Stimulated activated CD8-positive, alpha-beta memory T cell treated with anti-CD3 and anti-CD28 coated beads, Interleukin-4, amount 100 ng/mL, for 4 hours (primary cell): ENCODE results near the gene LZTFL1.

Source experiments
- DNase-seq, 2 donors: peaks; one replicate each; pipeline ENCODE4 v3.0.0-alpha.2; 2020; ENCODE audit warnings: low read depth in 2 of 2, low spot score in 1 of 2

The LZTFL1 gene

DNA sequence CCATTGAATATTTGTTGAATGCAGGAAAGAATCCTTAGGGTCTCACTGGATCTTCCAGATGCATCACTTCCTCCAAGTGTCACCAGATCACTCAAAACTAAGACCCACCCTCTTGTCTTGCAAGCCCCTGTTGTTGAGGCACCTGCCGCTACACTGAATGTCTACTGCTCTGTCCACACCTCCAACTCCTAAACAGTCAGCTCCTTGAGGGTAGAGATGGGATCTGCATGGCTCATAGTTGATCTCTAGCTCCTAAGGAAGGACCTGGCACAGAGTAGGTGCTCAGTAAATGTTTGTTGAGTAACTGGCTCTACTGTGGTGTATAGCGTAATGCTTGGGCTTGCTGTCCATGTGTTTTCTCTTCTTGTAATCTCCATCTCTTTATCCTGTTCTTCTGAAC, 54.4 kb downstream of the LZTFL1 start:
- no peak for DNase-seq

DNA sequence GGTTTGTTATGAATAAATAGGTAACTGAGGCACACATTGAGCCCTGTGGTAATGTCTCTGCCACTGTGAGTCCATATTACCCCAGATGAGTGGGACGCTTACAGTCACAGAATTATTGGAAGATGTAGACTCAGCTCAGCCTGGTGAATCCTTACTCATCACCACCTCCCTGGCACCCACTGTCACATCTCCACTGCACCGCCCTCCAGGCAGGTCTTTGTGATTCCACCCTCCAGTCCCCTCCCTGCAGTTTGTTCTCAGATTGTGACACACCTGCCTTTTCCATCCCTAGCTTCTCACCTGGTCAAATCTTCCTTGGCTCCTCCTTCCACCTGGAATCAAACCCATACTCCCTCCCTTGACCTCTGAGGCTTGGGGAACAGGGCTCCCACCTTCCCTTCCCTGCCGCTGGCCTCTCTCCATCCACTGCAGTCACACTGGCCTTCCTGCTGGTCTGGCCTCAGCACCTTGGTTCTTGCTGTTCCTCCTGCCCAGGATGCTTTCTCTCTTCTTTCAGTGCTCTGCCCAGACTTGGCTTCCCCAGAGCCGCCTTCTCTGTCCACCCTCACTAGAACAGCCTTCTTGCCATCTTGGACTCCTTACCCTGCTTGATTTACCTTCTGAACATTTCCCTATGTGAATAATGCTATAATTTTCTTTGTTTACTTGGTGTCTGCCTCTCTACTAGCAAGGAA, 55.0 kb downstream of the LZTFL1 start:
- DNase-seq: no peak

DNA sequence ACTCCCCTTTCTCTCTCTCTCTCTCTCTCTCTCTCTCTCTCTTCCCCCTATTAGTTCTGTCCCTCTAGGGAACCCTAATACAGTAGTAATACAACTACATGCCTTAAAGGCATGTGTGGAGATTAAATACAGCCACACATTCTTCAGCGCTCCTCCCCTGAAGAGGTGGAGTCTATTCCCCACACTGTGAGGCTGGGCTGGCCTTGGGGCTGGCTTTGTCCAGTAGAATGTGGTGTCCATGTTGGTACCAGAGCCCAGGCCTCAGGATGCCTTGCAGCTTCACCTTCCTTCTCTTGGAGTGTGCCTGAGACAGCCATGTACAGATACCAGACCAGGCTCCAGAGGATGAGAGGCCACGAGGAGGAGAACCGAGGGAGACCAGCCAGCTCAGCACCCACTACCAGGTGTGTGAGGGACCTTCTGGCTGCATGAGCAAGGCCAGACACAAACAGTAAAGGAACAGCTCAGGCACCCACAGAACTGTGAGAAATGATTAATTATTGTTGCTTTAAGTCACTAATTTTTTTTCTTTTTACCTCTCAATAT, 56.2 kb downstream of the LZTFL1 start:
- DNase-seq: no peak

DNA sequence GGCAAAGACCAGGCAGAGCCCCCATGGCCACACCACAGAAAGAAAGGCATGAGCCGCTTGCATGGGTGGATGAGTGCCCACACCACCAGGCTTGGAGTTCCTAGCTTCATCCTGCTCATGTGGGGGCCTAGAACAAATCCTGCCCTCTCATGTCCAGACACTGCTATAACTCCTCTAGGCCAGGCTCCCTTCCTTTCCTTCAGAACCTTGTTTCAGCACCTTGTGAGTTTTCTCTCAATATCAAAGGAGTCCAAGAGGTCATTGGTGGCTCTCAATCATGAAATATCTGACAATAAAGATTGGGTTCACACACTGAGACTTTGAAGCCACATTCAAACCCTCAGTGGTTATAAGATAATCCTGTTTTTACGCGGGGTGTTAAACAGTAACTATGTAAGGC, 58.3 kb downstream of the LZTFL1 start:
- no peak for DNase-seq

DNA sequence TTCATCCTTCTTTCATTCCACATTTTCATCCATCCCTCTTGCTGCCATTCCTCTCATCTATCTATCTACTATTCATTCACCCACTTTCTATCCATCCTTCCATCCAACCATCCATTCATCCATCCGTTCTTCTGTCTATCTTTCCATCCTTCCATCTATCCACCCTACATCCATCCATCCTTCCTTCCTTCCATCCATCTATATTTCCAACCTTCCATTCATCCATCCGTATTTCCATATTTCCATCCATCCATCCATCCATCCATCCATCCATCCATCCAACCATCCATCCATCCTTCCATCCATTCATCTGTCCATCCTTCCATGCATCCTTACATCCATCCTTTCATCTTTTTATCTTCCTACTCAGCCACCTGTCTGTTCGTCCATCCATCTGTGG, 59.5 kb downstream of the LZTFL1 start:
- no peak for DNase-seq

DNA sequence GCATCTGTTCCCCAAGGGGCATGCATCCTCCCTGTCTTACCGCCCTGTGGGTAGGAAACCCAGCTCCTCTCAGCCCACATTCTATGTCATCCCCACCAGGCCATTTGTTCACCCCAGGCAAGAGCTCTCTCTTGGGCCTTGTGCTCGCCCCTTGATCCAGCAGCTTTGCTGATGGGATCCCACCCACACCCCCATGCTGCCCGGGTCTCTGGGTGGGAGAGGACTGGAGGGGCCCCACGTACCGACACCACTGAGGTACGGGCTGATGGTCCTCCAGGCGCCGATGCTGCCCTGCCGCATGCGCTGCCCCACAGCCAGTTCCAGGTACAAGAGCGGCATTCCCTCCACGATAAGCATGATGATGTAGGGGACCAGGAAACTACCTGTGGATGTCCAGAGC, 60.1 kb downstream of the LZTFL1 start:
- no peak for DNase-seq

DNA sequence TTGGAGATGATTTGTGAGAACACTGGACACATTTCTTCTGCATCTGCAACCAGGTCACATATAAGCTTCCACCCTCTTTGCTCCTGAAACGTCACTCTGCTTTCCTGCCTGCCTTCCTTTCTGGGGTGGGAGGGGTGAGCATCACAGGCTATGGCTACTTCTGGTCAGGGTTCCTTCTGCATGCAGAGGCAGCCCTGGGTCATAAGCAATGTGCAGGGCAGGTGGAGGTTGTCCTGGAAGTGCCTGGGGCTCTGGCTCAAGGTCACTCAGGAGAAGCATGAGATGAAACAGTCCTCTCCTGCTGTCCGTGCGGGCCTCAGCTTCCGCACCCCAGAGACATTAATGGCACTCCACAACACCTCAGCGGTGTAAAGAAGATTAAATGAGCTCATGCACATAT, 60.6 kb downstream of the LZTFL1 start:
- no peak for DNase-seq

DNA sequence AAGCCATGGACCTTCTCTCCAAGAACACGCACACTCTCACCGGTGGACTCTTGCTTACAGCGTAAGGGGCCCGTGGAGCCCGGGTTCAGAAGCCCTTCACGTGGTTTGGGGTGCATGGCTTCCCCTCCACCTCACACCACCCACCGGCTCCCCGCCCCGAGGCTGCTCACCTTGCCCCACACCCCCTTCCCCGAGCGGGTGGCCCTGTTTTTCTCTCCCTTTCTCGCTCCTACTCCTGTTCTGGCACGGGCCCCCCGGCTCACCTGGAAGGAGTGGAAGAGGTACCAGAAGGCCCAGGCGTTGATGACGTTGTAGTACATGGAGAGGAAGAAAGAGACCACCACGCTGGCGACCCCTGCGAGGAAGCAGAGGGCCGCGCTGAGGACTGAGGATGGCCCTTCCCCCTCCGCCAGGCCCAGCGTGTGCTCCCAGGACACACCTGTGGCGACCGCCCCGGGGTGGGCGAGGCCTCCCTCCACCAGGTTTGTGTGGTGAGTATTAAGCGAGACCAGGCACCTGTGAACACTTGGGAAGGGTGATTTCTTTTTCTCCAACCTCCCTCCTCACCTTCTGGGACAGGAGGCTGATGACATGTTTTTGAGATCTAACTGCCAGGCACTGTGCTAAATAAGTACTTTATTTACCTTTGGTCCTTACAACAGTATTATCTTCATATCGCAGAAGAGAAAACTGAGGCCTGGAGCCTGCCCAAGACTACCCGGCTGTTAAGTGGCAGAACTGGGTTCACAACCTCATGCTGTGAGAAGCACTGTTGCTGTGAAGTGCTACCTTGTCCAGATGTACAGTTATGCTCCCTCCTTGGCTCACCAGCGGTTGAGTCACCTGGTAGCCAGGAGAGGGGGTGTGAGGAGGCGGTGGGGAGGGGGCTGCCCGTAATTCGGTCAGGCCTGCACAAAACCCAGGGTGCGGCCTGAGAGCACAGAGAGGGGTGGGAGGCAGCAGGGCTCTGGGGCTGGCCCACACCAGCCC, 61.9 kb downstream of the LZTFL1 start:
- no peak for DNase-seq

DNA sequence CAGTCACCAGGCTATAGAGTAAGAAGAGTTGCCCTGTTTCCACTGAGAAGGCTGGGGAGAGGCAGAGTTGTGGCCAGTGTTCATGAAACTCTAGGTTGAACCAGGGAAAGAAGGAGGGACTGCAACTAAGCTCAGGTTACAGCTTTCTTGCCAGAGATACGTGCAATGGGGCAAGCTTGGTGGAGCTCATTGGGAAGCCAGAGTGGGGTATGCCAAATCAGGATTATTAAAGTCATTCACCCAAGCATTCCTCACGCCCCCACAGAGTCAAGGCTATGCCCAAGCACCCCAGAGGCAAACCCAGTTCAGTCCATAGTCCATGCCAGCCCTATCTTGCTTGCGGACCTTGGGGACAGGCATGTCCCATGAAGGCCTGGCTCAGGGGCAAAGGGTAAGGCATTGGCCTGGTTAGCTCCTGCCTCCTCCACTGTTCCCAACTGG, 63.1 kb downstream of the LZTFL1 start:
- no peak for DNase-seq

DNA sequence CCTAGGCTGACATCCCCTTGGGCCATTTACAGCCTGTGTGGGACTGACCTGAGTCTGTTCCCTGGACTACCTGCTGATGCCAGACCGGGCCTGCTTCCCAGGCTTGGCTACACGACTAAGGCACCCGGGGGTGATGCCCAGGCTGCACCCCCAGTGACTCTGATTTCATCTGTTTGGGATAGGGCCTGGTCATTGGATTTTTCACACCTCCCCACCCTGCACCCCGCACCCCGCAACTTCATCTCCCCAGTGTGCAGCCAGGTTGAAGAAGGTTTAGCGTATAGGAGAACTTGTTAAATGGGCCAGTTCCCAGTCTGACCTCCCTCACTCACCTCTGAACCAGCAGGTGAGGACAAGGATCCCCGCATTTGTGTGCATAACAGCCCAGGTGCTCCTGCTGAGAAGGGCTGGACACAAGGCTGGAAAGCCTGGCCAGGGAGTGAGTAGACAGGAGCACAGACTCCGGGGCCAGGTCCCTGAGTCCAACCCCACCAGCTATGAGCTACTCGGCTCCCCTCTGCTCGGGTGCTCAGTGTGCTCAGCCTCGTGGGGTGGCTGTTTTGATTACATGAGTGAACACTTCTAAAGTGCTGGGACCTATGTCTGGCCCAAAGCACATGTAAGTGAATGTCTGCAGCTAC, 64.1 kb downstream of the LZTFL1 start:
- DNase-seq: no peak

DNA sequence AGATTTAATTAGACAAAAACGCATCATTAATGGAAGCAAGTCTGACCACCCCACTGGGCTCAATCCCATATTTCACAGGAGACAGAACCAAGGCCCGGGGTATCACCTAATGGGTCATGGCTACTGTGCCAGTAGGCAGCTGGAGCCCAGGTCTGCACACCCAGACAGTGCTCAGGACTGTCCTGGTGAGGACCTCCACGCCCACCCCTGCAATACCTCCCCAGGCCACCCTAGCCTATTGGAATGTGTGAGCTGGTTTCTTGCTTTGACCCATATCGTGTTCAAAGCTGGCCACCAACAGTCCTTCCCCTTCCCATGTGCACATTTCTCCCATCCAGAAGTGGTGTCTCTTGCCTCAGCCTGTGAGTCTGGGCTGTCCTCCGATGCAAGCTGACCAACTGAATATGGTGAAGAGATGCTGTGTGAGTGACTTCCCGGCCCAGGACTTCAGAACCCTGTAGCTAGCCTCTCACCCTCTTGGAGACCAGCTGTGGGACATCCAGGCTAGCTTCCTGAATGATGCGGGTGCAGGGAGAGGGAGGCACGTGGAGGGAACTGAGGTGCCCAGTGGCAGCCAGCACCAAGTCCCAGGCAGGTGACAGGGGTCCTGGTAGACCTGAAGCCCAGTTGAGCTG, 64.7 kb downstream of the LZTFL1 start:
- no peak for DNase-seq

DNA sequence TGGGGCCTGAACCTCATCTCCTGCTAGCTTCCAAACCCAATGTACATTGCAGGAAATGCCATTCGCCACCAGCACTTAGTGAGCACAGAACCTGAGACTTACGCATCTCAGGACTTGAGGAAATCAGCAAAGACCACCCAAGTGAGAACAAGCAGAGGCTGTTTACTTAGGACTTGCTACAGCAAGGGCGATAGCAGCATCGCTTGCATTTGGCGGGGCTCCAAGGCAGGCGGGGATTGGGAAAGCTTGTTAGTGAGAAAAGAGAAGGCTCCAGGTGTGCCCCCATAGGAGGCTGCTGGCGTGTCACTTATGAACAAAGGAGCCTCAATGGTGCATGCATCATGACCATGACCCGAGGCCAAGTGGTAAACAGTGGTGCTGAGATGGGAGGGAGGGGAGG, 65.3 kb downstream of the LZTFL1 start:
- no peak for DNase-seq

DNA sequence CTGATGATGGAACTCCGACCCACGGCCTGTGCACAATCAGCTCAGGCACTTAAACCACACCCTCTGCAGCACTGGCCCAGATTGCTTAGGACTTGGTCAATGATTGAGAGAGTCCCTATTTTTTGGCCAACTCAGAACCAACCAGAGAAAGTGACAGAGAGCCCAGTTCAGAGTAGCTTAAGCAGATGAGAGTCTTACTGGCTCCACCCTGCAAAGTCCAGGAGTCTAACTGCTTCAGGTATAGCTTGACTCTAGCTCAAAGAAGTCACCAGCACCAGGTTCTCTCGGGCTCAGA, 65.7 kb downstream of the LZTFL1 start:
- no peak for DNase-seq

DNA sequence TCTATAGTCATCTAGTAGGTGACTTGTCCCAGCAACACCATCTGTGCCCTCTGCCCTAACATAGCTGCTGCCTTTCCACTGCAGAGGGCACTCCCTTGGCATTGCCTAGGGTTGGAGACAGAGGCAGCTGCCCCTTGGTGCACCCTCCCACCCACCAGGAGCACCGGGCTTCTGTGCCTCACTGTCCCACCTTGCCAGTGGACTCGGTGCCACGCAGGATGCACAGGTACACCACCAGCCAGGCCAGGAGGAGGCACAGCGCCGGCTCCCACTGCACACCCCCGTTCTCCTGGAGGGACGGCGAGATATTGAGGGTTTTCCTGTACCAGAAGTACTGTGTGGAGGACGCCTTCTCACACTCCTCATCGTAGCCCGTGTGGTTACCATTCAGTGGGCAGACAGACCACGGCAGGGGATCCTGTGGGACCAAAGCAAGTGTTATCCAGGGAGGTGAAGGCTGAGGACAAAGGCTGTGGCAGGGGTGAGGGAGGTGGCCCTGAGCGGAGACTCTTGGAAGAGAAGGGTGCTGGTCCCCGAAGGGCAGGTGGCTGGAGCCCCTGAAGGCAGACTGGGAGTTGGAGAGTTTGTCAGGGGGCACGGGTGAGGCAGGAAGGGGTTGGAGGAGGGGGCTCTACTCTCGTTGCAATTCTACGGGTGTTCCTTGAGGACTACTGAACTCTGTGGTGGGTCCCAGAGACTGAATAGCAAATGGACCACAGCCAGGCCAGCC, 66.2 kb downstream of the LZTFL1 start:
- DNase-seq: no peak

DNA sequence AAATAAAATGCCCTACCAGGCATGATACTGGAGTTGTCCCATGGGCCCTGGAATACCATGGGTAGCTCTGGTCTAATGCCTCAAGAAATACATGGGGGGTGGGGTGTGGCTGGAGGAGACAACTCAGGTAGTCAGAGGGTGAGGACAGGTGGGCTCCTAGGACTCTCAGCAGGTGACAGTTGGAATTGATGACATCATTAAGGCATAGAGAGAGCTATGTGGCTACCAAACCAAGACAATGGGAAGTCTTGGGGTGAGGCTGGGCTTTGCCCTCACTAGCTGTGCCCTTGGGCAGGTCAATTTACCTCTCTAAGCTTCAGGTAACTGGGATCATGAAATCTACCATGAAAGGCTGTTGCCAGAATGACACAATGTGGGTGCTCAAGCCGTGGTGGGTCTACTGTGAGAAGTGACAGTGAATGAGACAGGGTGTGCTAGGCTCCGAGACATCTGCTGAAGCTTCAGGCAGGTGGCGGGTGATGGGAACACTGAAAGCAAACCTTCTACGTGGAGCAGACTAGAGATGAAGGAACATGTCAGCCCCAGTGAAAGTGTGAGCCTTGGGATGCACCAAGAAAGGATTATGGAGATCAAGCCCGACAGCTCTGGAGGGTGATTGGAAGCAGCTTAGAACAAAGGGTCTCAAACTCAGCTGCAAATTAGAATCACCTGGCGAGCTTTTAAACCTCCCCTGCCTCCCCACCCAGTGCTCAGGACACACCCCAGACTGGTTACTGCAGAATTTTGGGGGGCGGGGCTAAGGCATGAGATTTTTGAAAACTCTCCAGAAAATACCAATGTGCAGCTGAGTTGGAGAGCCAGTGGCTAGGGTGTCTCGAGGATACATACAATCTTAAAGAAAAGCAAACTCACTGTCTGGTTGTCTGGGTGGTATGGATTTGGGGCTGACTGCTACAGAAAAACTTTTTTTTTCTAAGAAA, 67.1 kb downstream of the LZTFL1 start:
- no peak for DNase-seq

DNA sequence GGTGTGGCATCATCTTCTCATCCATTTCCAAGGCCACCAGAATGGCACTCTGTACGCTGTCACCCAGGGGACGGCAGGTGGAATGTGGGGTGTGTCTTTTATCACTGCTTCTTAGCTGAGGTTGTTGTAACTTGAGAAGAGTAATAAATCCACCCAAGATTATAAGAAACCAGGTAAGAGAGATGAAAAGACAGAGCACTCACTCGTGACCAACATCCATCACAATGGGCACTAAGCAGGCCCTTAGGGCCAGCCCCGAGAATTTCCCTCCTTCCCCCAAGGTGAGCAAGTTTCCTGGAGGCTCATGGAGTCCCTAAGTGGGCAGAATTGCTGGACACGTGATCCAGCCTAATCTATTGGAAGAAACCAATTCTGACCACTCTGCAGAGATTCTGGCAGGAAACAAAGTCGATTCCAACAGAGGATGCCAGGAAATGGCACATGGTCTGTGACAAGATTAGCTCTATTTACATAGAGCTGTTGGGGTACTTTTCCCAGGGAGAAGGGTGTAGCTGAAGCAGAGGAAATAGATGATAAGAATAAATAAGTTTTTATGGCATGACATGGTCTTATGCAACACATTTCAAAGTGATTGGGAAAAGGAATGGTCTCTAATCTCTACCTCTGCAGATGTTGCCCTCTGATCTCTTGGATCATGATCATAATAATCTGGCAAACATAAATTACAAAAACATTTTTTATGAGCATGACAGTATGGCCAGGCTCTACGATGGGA, 68.0 kb downstream of the LZTFL1 start:
- no peak for DNase-seq
